Keratinocyte (primary cell): Measurements from ENCODE around the gene FAM53B. TPM values are rescaled to one million over a fixed set of nuclear protein-coding genes. Genes with fewer than 3 reads are reported as not detected.
A peak's percentile ranks its signal among the peaks of the same experiment; 100 is the strongest.

Experiments used
- DNase-seq: peaks from one replicate; pipeline ENCODE4 v3.0.0-alpha.2; 2011; ENCODE audit warnings: low read depth, missing footprints, low spot score
- FAIRE-seq: peaks from 2 replicates; lab custom pipeline; 2011; peaks lifted over from hg19 to GRCh38; lab: Jason Lieb, UNC
- H2AFZ ChIP-seq: 2 replicates; pipeline ENCODE4 v1.6.0; 2012; ENCODE audit warnings: low read length, control low read depth, inconsistent platforms; ENCODE audit not compliant: control insufficient read depth
- H3K27ac ChIP-seq: 2 replicates; pipeline ENCODE4 v1.5.1; 2011; ENCODE audit warnings: low read length; ENCODE audit not compliant: control insufficient read depth, insufficient read depth
- H3K27me3 ChIP-seq: 3 replicates; pipeline ENCODE4 v1.6.0; 2011; ENCODE audit warnings: low read length; ENCODE audit not compliant: control insufficient read depth, insufficient read depth; ENCODE audit errors: extremely low read depth
- H3K36me3 ChIP-seq, 2 experiments: 2 replicates in 1 of 2; 3 replicates in 1 of 2; pipeline ENCODE4 v1.5.1; 2011; ENCODE audit warnings: low read length in 2 of 2, mild to moderate bottlenecking in 1 of 2; ENCODE audit not compliant: control insufficient read depth in 2 of 2, insufficient read depth in 2 of 2; ENCODE audit errors: extremely low read depth in 1 of 2
- H3K4me1 ChIP-seq: 3 replicates; pipeline ENCODE4 v1.5.1; 2011; ENCODE audit warnings: low read length; ENCODE audit not compliant: control insufficient read depth, insufficient read depth; ENCODE audit errors: extremely low read depth
- H3K4me2 ChIP-seq: 3 replicates; pipeline ENCODE4 v1.6.0; 2011; ENCODE audit warnings: low read depth, low read length; ENCODE audit not compliant: control insufficient read depth, insufficient read depth; ENCODE audit errors: extremely low read depth
- H3K4me3 ChIP-seq, 3 experiments: fragments of 200-600 bp in 1 of 3; sonication (generic) in 1 of 3; 2 replicates in 2 of 3; 3 replicates in 1 of 3; pipeline ENCODE4 v1.5.1; 2011 to 2016; ENCODE audit warnings: low read length in 3 of 3, mild to moderate bottlenecking in 3 of 3, control low read depth in 2 of 3, inconsistent platforms in 1 of 3, low read depth in 1 of 3, mixed read lengths in 1 of 3, mixed run types in 1 of 3, moderate library complexity in 1 of 3; ENCODE audit not compliant: control insufficient read depth in 2 of 3, insufficient read depth in 2 of 3; ENCODE audit errors: extremely low read depth in 1 of 3
- H3K79me2 ChIP-seq: 2 replicates; pipeline ENCODE4 v1.6.0; 2012; ENCODE audit warnings: low read length; ENCODE audit not compliant: control insufficient read depth, insufficient read depth
- H3K9ac ChIP-seq: 3 replicates; pipeline ENCODE4 v1.6.0; 2011; ENCODE audit warnings: low read length; ENCODE audit not compliant: control insufficient read depth, insufficient read depth; ENCODE audit errors: extremely low read depth
- H3K9me1 ChIP-seq: 3 replicates; pipeline ENCODE4 v1.6.0; 2011; ENCODE audit warnings: low read length; ENCODE audit not compliant: control insufficient read depth, insufficient read depth; ENCODE audit errors: extremely low read depth
- H3K9me3 ChIP-seq: 2 replicates; pipeline ENCODE4 v1.5.1; 2012; ENCODE audit warnings: low read depth, low read length; ENCODE audit not compliant: control insufficient read depth
- H4K20me1 ChIP-seq: 3 replicates; pipeline ENCODE4 v1.6.0; 2011; ENCODE audit warnings: low read length; ENCODE audit not compliant: control insufficient read depth, insufficient read depth; ENCODE audit errors: extremely low read depth
- EZH2 ChIP-seq: IDR thresholded peaks from one replicate; pipeline ENCODE4 v1.6.1; 2012; ENCODE audit warnings: inconsistent platforms, mild to moderate bottlenecking, low read length, moderate library complexity
- dilution Hi-C: fragments of 300-500 bp; cut with MboI; formaldehyde crosslinking; loops from one replicate; pipeline ENCODE4 v1.7.0; 2020; ENCODE audit warnings: low sequenced_read_pairs; ENCODE audit not compliant: extremely low pct_ligation_motif_present
- polyA plus RNA-seq, 5 experiments: library from polyadenylated mRNA; depleted of rRNA in 3 of 5; stranded (reverse) in 3 of 5; stranded (forward) in 1 of 5; unstranded in 1 of 5; fragments of >200 nt; gene quantifications; 1 replicate in 1 of 5; 2 replicates in 3 of 5; 3 replicates in 1 of 5; pipeline versions ENCODE4 v1.2.1 to v1.2.3, GENCODE V29; 2011 to 2012; ENCODE audit warnings: missing spikeins in 2 of 5, low read depth in 1 of 5, low replicate concordance in 1 of 5
- TF ChIP-seq, protein P1 (sequence below), 3 experiments: IDR thresholded peaks in 1 of 3; conservative IDR thresholded peaks in 1 of 3; optimal IDR thresholded peaks in 1 of 3; 2 replicates in 2 of 3; 3 replicates in 1 of 3; pipeline versions ENCODE3 to v1.5.1; 2011; ENCODE audit warnings: low read length in 3 of 3, mild to moderate bottlenecking in 3 of 3, moderate library complexity in 2 of 3, control low read depth in 1 of 3, inconsistent platforms in 1 of 3; ENCODE audit not compliant: insufficient read depth in 2 of 3; ENCODE audit errors: extremely low read depth in 1 of 3

Gene FAM53B
- polyA plus RNA-seq, 1 donor (not counting 4 experiments of a cell fraction or from before 2014, with no cell fraction given) = 8.6 TPM

DNA sequence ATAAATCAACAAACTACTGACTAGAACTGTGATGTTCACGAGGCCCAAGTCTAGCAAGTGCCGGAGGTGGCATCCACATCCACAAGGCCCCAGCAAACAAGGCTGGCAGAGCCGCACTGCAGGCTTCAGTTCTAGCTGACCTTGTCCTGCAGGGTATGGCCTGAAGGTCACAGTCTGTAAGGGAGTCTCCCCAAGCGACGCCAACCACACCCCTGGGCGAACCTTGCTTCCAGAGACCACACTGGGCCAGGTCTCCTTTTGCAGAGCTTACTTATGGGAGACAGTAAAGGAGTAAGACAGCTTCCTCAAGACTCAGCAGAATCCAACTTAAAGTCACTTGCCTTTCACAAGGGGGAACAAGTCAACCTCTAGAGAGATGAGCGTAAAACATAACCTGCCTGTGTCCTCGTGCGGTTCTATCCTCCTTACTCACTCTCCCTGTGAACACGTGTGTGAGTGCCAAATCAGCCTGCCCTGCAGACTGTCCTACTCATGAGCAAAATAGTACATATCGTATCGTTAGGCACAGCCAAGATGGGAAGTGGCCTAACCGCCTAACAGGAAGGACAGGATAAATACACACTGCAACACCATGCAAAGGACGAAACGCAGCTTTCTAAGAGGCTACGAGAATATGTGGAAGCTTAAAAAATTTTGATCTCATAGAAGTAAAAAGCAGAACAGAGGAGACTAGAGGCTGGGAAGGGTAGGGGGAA, 22.7 kb downstream of the FAM53B start:
- H4K20me1 ChIP-seq = peaks cover 7% of the 10 kb centered on the region

GRCh38 chr10:124719213-124719851, 24.8 kb downstream of the FAM53B start:
- DNase-seq (no peak), FAIRE-seq (peak; percentile 71)
- dilution Hi-C loops = no loop called here
- no peak overlapping the region for H3K9ac ChIP-seq
- peaks cover 7% of the 10 kb centered on the region for H4K20me1 ChIP-seq
- H3K4me1 ChIP-seq = peaks cover 49% of the 10 kb centered on the region
- no peaks in the 10 kb centered on the region for H3K9me3 ChIP-seq
- H3K4me2 ChIP-seq = peak overlapping the region; percentile 52
- TF ChIP-seq, protein P1, sequence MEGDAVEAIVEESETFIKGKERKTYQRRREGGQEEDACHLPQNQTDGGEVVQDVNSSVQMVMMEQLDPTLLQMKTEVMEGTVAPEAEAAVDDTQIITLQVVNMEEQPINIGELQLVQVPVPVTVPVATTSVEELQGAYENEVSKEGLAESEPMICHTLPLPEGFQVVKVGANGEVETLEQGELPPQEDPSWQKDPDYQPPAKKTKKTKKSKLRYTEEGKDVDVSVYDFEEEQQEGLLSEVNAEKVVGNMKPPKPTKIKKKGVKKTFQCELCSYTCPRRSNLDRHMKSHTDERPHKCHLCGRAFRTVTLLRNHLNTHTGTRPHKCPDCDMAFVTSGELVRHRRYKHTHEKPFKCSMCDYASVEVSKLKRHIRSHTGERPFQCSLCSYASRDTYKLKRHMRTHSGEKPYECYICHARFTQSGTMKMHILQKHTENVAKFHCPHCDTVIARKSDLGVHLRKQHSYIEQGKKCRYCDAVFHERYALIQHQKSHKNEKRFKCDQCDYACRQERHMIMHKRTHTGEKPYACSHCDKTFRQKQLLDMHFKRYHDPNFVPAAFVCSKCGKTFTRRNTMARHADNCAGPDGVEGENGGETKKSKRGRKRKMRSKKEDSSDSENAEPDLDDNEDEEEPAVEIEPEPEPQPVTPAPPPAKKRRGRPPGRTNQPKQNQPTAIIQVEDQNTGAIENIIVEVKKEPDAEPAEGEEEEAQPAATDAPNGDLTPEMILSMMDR (optimal IDR thresholded peaks at IDR 0.05 in 1 of 3, IDR thresholded peaks at IDR 0.05 in 1 of 3, conservative IDR thresholded peaks at IDR 0.05 in 1 of 3; ENCODE audit: extremely low read depth in 1 of 3, insufficient read depth in 2 of 3, low read length in 3 of 3) = peak; percentile 52 to 65 (median 63)
- no peak for TF ChIP-seq EZH2
- no peaks in the 10 kb centered on the region for H3K9me1 ChIP-seq
- H3K27me3 ChIP-seq = no peaks in the 10 kb centered on the region
- peaks cover 48% of the 10 kb centered on the region for H3K79me2 ChIP-seq
- H3K27ac ChIP-seq = peak overlapping the region; percentile 62
- no peak overlapping the region for H3K4me3 ChIP-seq
- H2AFZ ChIP-seq = no peak overlapping the region
- peaks cover 0 to 5% of the 10 kb centered on the region in 2 experiments for H3K36me3 ChIP-seq

More for the DNA sequence above, 22.7 kb downstream of the FAM53B start:
- dilution Hi-C loops = no loop called here
- no peaks in the 10 kb centered on the region for H3K9me1 ChIP-seq
- H3K4me3 ChIP-seq = no peak overlapping the region
- H3K79me2 ChIP-seq = peaks cover 52% of the 10 kb centered on the region
- H3K4me2 ChIP-seq = no peak overlapping the region
- peaks cover 3 to 5% of the 10 kb centered on the region in 2 experiments for H3K36me3 ChIP-seq
- peak overlapping the region; percentile 21 for H2AFZ ChIP-seq
- H3K27ac ChIP-seq = peak overlapping the region; percentile 39
- peaks cover 49% of the 10 kb centered on the region for H3K4me1 ChIP-seq
- no peaks in the 10 kb centered on the region for H3K27me3 ChIP-seq
- DNase-seq (no peak), FAIRE-seq (peak; percentile 92)
- no peak for TF ChIP-seq EZH2
- TF ChIP-seq, protein P1 (optimal IDR thresholded peaks at IDR 0.05 in 1 of 3, IDR thresholded peaks at IDR 0.05 in 1 of 3, conservative IDR thresholded peaks at IDR 0.05 in 1 of 3; ENCODE audit: extremely low read depth in 1 of 3, insufficient read depth in 2 of 3, low read length in 3 of 3) = no peak
- peak overlapping the region; percentile 28 for H3K9ac ChIP-seq
- H3K9me3 ChIP-seq = no peaks in the 10 kb centered on the region
